ENCODE results near the gene PHGDH.

- TF ChIP-seq POLR2A (IDR thresholded peaks at IDR 0.05; ENCODE audit: low read length) (no peak), GATA1 (IDR thresholded peaks at IDR 0.05; ENCODE audit: low read depth, low read length) (no peak)
Measured at GRCh38 chr1:119745034-119745433, 33.3 kb downstream of the PHGDH start.
